ENCODE results near the gene FKBP2.

Gene FKBP2

DNA sequence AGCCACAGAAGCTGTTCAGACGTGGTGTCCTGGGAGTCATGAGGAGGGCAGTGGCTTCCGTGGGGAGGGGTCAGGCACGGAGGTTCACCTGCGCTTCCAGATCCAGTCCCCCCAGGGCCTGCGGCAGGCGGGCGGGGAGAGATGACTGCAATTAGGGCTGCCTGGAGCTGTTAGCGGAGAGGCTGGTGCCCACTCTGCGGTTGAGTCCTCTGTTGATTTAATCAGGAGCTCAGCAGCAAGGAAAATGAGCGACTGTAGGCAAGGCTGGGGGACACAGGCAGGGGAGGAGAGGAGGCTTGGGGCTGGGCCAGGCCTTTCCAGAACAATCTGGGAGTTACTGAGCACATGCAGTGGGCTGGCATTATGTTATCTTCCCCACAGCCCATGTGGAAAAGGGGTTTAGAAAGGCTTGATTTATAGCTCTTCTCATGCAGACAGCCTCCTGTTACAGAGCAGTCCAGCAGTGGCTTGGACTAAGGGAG lies 23.5 kb downstream of the FKBP2 start:
- DNase-seq (ENCODE audit: low spot score): no peak

DNA sequence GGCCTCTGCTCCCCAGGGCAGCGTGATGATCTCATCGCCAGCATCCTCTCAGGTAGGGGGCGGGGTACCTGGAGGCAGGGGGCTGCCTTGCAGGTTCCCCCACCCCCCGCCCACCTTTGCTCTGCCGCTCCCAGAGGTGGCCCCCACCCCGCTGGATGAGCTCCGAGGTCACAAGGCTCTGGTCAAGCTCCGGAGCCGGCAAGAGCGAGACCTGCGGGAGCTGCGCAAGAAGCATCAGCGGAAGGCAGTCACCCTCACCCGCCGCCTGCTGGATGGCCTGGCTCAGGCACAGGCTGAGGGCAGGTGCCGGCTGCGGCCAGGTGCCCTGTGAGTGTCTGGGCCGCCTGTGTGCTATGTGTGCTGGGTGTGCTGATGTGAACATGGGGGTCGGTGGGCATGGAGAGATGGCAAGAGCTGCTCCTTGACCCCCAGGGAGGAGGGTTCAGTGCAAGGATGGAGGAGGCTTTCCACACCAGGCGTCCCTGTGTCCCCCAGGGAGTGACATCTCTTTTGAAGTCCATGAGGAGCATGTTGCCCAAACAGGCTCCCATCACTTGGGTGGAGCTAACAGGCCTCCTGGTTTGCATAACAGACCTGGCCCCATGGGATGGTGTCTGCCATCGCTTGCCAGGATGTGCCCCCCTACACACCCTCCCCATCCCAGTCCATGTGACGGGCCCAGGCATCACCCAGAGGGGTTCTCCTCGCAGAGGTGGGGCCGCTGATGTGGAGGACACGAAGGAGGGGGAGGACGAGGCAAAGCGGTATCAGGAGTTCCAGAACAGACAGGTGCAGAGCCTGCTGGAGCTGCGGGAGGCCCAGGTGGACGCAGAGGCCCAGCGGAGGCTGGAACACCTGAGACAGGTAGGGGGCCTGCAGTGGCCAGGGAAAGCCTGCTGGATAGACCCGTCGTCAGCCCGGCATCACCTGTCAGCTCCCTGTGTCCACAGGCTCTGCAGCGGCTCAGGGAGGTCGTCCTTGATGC lies 24.6 kb downstream of the FKBP2 start:
- no peak for DNase-seq (ENCODE audit: low spot score)

DNA sequence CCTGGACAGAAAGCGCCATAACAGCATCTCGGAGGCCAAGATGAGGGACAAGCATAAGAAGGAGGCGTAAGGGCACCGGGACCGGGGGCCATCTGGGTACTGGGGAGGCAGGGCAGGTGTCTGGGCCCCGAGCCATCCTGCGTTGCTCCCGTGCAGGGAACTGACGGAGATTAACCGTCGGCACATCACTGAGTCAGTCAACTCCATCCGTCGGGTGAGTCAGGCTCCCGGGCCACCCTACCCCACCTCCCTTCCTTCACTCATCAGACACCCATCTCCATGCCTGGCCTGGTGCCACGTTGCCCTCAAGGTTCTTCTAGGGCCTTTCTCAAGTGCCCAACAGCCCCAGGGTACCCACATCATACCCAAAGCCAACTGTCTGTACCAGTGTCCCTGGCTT lies 25.4 kb downstream of the FKBP2 start:
- no peak for DNase-seq (ENCODE audit: low spot score)

DNA sequence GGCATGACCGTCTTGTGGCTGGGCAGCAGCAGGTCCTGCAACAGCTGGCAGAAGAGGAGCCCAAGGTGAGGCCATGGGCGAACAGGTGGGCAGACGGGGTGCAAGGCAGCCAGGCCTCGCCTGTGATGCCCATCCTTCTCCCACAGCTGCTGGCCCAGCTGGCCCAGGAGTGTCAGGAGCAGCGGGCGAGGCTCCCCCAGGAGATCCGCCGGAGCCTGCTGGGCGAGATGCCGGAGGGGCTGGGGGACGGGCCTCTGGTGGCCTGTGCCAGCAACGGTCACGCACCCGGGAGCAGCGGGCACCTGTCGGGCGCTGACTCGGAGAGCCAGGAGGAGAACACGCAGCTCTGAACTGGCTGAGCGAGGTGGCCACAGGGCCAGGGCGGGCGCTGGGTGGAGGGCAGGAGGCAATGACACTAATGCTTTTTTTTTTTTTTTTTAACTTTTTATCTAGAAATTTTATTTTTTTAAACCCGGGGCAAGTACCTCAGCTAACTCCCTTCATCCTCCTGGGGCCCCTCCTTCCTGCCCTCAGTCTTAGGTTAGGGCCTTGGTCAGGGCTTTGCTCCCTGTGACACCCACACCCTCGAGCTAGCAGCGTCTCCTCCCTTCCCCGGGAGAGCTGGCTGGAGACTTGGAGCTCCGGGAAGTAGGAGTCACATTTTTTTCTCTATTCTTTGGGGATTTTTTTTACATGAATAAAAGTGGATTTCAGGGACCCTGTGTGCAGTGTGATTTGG lies 26.5 kb downstream of the FKBP2 start:
- DNase-seq (ENCODE audit: low spot score): no peak

DNA sequence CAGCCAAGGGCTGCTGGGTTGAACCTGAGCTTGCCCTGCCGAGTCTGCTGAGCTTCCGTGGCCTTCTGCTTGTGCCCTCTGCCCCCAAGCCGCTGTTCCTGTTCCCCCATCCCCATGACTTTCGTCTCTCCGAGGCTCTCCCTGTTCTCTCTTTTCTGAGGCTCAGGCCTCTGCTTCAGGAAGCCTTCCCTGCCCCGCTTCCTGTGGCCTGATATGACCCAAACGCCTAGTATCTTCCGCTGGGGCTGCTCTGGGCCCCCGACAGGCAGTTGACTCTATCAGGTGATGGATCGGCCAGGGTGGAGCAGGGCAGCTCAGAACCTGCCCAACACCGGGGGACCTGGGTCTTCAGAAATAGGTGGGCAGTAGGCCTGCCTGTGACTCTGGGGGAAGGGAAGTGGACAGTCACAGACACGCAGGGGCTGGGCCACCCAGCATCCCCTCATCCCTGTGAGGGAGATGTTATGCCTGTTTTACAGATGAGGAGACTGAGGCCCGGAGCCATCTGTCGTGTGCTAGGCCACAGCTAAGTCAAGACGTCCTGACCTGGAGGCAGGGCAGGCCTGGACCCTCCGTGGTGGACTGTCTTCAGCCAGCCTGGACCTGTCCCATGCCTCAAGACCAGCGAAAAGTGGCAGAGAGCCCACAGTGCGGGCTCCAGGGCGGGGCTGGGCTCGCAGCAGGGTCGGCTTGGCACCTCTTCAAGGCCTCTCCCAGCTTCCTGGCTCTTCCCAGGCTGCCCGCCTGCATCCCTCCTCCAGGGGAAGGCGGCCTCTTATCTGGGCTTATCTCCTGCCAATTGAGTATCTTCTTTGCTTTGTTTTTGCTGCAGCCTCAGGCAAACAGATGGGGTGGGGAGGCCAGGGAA lies 27.4 kb downstream of the FKBP2 start:
- DNase-seq (ENCODE audit: low spot score): peak; percentile 35

DNA sequence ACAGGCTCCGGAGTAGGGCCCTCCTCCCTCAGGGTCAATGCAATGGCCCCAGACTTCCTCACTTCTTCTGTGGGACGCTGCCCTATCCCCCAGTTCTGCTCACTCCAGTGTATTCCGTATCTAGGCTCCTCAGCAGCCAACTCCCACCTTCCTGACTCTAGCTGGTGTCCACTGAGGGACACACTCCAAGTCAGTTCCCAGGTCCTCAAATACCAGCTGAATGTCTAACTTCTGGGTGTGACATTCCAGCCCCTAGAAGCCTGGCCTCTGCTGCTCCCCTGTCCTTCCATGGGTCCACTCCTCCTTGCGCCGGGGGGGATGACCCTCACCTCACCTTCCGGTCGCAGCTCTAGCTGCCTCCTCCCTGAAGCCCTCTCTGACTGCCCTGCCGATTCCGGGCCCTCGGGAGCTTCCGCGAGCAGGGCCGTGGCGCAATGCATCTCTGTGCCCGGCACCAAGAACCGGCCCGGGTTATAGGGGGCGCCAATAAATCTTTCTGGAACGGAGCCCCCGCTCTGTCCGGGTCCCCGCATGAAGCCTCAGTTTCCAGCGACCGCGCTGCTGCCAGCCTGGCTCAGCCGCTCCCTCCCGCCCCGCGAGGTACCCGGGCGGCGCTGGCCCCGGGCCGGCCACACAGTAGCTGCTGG lies 28.1 kb downstream of the FKBP2 start:
- peak; percentile 57 for DNase-seq (ENCODE audit: low spot score)

DNA sequence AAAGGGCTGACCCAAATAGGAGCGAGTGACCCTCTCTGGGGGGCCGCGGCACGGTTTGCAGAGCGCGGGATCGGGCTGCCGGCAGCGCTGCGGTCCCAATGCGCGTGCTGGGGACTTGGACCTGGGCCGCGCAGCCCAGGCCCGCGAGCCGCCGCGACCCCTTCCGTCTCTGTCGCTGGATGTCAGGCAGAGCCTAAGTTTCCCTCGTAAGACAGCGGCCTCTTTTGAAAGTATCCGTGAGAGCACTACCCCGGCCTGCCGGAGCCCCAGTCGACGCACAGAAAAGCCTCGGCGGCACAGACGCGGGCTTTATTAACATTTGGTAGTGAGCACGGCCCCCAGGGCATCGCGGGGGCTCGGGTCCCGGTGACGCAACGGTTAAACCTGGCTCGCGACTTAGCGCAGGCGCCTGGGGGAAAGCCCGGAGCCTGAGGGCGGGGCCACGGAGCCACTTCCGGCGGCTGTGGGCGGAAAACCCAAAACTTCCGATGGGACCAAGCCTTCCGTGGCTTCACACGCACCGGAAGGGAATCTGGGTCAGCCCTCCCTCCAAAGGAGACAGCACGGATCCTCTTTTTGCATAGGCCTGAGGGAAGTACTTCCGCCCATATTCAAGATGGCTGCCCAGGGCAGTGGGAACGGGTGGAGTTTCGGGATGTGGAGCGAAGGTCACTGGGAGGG lies 28.8 kb downstream of the FKBP2 start:
- peak; percentile 93 for DNase-seq (ENCODE audit: low spot score)

DNA sequence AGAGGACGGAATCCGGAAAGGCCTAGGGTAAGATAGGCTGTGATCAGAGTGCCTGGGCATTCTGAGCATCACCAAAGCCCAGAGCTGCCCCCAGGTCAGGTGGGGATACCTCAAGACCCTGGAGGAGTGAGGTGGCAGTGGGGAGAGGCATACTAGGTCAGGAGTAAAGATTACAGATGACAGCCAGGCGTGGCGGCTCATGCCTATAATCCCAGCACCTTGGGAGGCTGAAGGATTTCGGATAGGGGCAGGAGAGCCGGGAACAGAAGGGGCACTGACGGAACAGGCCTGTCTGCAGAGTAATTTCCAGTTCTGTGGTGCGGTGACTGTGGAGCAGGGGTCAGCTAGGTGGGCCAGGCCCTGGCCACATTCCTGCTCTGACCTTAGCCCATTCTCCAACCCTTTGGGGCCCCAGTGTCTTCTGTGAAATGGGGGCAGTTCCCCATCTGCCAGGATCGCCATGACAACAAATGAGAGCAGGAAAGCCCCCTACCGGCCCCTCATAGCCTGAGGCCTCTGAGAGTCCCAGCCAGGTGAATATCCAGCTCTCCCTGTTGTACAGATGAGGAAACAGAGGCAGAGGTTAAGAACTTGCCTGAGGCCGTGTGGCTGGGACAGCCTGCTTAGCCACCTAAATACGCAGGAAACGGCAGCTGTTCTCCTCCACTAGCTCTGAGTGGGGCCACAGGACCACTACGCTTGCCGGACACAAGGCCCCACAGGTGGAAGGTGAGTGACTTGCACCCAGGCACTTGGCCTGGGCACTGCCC lies 34.3 kb downstream of the FKBP2 start:
- DNase-seq (ENCODE audit: low spot score): no peak

DNA sequence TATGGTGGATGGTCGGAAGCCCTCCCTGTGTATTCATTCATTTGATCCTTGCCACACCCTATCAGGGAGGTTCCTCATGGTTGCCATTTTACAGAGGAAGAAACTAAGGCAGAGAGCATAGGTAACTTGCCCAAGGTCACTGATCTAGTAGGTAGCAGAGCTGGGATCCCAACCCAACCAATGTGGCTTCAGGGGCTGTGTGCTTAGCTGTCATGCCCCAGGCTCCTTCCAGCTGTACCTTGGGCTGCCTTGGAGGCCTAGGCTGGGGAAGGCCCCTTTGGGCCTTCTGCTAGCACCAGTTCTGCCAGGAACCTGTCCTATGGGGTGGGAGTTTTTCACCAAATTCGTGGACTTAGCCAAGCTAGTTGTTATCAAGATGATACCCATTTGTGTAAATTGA lies 34.9 kb downstream of the FKBP2 start:
- DNase-seq (ENCODE audit: low spot score): no peak

DNA sequence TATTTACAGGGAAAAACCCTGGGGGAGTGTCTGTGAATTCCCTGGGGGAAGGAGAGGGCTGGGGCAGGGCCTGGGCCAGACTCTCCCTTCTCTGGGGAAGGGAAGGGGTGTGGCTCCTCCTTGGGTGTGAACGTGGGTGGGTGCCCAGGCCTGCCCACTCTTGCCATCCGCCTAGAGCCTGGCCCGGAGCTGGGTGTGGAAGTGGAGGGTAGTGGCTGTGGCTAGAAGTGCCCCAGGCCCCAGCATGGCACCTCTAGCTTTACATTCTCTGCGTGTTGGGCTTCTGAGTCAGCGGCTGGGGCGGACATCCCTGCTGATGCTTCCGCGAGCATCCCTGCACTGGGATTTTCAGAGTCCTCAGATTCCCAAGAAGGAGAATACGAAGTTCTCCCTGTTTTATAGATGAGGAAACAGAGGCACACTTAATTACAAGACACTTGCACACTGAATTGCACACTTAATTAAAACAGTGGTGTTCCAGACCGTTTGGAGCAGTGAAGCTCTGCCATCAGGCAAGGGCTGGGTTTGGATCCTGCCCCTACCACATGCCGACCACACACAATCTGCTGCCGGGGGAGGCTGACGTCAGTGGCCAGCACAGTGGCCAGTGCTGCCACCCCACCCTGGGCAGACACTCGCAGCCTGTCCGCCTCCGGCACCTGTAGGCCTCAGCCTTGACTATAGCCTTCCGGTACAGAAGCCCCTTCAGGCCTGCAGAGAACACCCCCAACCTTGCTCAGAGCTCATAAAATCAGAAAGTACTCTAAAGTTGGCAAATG lies 35.9 kb downstream of the FKBP2 start:
- DNase-seq (ENCODE audit: low spot score): no peak

DNA sequence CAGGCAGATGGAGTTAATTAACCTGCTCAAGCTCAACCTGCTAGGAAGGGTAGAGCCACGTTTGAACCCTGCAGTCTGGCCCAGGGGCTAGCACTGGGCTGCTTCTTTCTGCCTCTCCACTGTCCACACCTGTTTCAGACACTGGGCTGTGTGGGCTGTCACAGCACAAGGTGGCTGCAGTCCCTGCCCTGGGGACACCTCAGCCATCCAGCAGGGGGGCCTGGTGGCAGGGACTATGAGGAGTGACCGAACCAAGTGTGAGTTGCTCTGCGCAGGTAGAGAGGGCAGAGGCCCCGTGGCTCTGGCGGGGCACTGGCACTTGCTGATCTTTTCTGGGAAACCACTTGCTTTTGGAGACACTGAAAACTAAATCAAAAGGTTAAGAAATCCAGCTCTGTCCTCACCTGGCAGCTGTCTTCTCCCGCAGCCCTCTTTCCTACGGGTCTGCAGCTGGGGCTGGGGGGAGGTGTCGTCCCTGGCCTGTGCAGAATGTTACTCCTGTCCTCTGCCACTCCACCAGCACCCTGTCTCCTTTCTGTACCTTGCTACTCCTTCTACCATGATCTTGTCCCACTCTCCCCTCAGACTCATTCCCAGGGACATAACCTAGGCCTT lies 37.8 kb downstream of the FKBP2 start:
- DNase-seq (ENCODE audit: low spot score): no peak

DNA sequence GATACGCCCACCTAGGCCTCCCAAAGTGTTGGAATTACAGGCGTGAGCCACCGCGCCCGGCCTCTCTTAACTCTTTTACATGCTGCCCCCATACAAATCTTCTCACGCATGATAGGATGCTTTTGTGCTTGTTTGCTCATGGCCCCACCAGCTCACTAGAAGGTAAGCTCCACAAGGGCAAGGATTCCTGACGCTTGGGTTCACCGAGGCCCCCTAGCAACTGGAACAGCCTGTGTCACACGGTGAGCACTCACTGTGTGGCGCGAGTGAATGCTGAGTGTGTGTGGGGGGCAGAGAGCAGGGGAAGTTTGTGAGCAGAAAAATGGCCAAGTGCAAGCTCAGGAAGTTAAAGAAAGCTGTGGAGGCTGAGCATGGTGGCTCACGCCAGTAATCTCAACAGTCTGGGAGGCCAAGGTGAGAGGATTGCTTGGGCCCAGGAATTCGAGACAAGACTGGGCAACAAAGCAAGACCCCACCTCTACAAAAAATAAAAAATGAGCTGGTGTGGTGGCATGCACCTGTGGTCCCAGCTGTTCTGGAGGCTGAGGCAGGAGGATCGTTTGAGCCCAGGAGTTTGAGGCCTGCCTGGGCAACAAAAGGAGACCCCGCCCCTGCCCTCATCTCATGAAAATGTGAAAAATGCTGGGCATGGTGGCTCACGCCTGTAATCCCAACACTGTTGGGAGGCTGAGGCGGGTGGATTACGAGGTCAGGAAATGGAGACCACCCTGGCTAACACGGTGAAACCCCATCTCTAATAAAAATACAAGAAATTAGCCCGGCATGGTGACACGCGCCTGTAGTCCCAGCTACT lies 41.3 kb downstream of the FKBP2 start:
- DNase-seq (ENCODE audit: low spot score): no peak

DNA sequence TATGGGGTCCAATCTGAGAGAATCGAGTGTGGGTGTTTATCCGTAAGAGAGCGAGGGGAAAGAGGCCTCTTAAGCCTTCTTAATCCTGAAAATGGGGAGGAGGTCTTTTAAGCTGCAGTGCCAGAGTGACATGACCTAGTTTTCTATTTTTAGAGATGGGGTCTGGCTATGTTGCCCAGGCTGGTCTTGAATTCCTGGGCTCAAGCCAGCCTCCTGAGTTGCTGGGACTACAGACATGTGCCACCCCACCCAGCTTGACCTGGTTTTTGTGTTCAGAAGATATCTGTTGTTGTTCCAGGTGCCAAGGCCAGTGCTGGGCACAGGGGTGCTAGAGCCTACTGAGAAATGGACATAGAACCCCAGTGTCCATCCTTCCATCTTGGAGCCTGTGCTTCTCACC lies 42.2 kb downstream of the FKBP2 start:
- no peak for DNase-seq (ENCODE audit: low spot score)

DNA sequence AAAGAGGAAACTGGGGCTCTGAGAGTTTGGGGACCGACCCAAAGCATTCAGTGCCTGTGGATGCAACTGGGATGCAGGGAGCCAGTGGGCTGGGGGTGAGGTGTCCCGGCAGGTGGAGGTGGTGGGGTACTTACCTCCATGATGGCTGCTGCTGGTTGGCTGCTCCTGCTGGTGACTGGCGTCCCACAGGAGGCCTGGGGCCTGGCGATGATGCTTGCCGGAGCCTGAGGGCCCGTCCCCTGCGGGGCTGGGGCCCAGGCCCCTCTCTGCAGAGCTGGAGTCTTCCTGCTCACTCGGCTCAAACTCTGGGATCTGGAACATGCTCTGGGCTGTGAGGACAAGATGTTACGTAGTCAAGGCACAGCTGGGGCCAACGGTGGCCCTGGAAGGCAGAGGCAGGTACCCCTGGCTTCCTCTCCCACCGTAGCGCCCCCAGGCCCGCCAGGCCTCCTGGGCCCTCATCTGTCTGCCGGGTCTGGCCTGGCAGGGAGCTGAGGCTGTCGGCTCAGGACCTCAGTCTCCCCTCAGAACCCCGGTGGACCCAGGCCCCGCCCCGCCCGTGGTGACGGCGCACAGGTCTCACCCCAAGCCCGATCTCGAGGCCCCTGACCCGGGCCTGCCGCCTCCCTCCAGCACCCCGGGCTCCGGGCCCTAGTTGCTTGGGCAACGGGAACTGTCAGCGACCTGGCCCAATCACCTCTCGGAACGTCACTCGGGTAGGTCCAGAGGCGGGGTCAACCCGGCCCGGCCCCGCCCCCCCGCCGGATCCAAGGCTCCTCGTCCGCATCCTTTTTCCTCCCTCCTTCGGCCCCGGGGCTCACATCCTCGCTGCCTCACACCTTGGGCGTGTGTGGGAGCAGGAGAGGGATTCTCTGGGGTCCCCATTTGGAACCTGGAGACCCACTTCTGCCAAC lies 43.4 kb downstream of the FKBP2 start, which contains the start of gene BAD:
BAD (minus strand) TSS at position 618 of the 914 bp plus-strand sequence; CDS start at position 321, 297 bp downstream.
- DNase-seq (ENCODE audit: low spot score): peak; percentile 100

DNA sequence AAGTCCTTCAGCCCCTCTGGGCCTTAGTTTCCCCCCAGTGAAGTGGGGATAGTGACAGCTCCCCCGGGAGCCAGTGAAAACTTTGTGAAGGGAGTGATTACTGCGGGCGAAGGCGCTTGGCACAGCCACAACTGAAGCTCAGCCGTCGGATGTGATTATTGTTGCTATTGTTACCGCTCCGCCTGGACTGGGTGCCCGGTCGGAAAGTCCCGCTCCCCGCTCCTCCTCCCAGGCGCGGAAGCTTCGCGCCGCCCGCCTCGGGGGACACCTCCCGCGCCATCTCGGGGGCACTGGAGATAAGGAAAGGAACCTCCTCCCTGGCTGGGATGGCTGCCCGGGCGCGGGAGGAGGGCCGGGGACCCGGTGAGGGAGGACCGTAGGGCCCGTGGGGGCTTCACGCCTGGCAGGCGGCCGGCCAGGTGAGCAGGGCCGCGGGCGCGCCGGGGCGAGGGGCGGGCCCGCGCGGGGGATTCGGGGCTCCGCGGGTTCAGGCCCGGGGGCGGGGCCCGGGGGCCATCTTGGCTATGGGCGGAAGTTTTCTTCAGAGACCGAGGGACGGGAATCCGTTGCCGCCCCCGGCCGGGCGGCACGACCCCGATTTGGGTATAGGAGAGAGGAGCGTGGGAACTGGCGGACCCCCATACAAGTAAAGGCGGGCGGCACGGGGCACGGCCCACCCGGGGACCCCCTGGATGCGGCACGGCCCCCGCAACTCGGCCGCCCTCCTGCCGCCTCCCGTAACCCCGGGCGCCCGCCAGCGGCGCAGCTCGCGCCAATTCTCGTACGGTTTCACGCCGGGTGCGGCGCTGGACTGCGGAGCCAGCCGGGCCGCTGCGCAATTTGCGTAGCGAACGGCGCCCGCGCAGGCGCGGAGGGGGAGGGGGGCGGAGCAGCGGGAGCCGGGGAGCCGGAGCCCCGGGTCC lies 44.3 kb downstream of the FKBP2 start, which contains the start of gene GPR137:
GPR137 (plus strand) TSS at position 887 of the 923 bp plus-strand sequence. CDS start 677 bp downstream, outside the sequence.
- peak; percentile 91 for DNase-seq (ENCODE audit: low spot score)

Data from hepatic stellate cell (primary cell).